Neuronal stem cell (in vitro differentiated cells): ENCODE measurements around the gene ZSWIM6.

Experiments used
- DNase-seq: peaks from one replicate; pipeline ENCODE4 v3.0.0-alpha.2; 2013; ENCODE audit warnings: low spot score
- H2AFZ ChIP-seq: one replicate; pipeline ENCODE4 v1.6.1; 2013; ENCODE audit warnings: mild to moderate bottlenecking, low read length, inconsistent platforms
- H2AK5ac ChIP-seq: 2 replicates; pipeline ENCODE4 v1.6.1; 2013; ENCODE audit warnings: low read depth, mild to moderate bottlenecking, inconsistent platforms, low read length, moderate library complexity, mixed read lengths
- H2BK120ac ChIP-seq: 2 replicates; pipeline ENCODE4 v1.6.1; 2013; ENCODE audit warnings: low read depth, mild to moderate bottlenecking, inconsistent platforms, low read length, moderate library complexity, mixed read lengths
- H2BK12ac ChIP-seq: one replicate; pipeline ENCODE4 v1.6.1; 2013; ENCODE audit warnings: low read length, inconsistent platforms
- H2BK15ac ChIP-seq: 2 replicates; pipeline ENCODE4 v1.6.1; 2013; ENCODE audit warnings: mild to moderate bottlenecking, low read length, inconsistent platforms, mixed read lengths
- H2BK5ac ChIP-seq: one replicate; pipeline ENCODE4 v1.6.1; 2013; ENCODE audit warnings: inconsistent platforms, mild to moderate bottlenecking, low read length, moderate library complexity
- H3K14ac ChIP-seq: one replicate; pipeline ENCODE4 v1.6.1; 2013; ENCODE audit warnings: low read length, inconsistent platforms
- H3K18ac ChIP-seq: 2 replicates; pipeline ENCODE4 v1.6.1; 2013; ENCODE audit warnings: low read length, inconsistent platforms
- H3K23ac ChIP-seq: 2 replicates; pipeline ENCODE4 v1.6.1; 2013; ENCODE audit warnings: low read depth, mild to moderate bottlenecking, mixed read lengths, low read length, inconsistent platforms; ENCODE audit not compliant: poor library complexity
- H3K27ac ChIP-seq: replicated peaks from 3 replicates; pipeline ENCODE4 v1.5.1; 2013; ENCODE audit warnings: low read length, inconsistent platforms
- H3K27me3 ChIP-seq, 3 experiments: 2 replicates each; pipeline ENCODE4 v1.6.1; 2013; ENCODE audit warnings: low read length in 3 of 3, mild to moderate bottlenecking in 2 of 3, inconsistent platforms in 1 of 3, low read depth in 1 of 3, mixed read lengths in 1 of 3, moderate library complexity in 1 of 3; ENCODE audit not compliant: control insufficient read depth in 3 of 3, insufficient read depth in 3 of 3
- H3K36me3 ChIP-seq, 2 donors: replicated peaks in 1 of 2; 2 replicates each; pipeline ENCODE4 v1.6.1; 2013; ENCODE audit warnings: low read length in 2 of 2; ENCODE audit not compliant: control insufficient read depth in 2 of 2, insufficient read depth in 2 of 2
- H3K4ac ChIP-seq: 2 replicates; pipeline ENCODE4 v1.6.1; 2013; ENCODE audit warnings: inconsistent platforms, mild to moderate bottlenecking, low read length, moderate library complexity
- H3K4me1 ChIP-seq, 2 donors: 1 replicate in 1 of 2; 2 replicates in 1 of 2; pipeline ENCODE4 v1.6.1; 2013; ENCODE audit warnings: low read length in 2 of 2, low read depth in 1 of 2; ENCODE audit not compliant: control insufficient read depth in 2 of 2, insufficient read depth in 1 of 2
- H3K4me2 ChIP-seq: one replicate; pipeline ENCODE4 v1.6.1; 2013; ENCODE audit warnings: mild to moderate bottlenecking, low read length, inconsistent platforms; ENCODE audit not compliant: insufficient read depth, poor library complexity, severe bottlenecking
- H3K4me3 ChIP-seq, 2 donors: 2 replicates each; pipeline ENCODE4 v1.5.1; 2013; ENCODE audit warnings: low read length in 2 of 2, mild to moderate bottlenecking in 2 of 2, inconsistent platforms in 1 of 2, moderate library complexity in 1 of 2
- H3K79me1 ChIP-seq: one replicate; pipeline ENCODE4 v1.6.1; 2013; ENCODE audit warnings: low read depth, mild to moderate bottlenecking, inconsistent platforms, low read length, moderate library complexity
- H3K9ac ChIP-seq: one replicate; pipeline ENCODE4 v1.6.1; 2013; ENCODE audit warnings: mild to moderate bottlenecking, low read depth, low read length, inconsistent platforms; ENCODE audit not compliant: poor library complexity
- H3K9me3 ChIP-seq, 2 donors: replicated peaks in 1 of 2; 2 replicates each; pipeline versions ENCODE3 to v1.6.1; 2013; ENCODE audit warnings: low read length in 2 of 2, mild to moderate bottlenecking in 2 of 2, inconsistent platforms in 1 of 2, low read depth in 1 of 2, mixed read lengths in 1 of 2, moderate library complexity in 1 of 2; ENCODE audit not compliant: control insufficient read depth in 2 of 2, insufficient read depth in 1 of 2
- H4K8ac ChIP-seq: one replicate; pipeline ENCODE4 v1.6.1; 2013; ENCODE audit warnings: low read depth, mild to moderate bottlenecking, inconsistent platforms, low read length, moderate library complexity
- H4K91ac ChIP-seq: one replicate; pipeline ENCODE4 v1.6.1; 2013; ENCODE audit warnings: low read length, low read depth, mild to moderate bottlenecking, inconsistent platforms; ENCODE audit not compliant: poor library complexity
- WGBS, 2 donors: extraction: QIAGEN DNeasy Blood & Tissue Kit; methylation state at CpG; one replicate each; pipeline ENCODE4 v1.1.7; 2013; ENCODE audit warnings: missing lambda C conversion rate in 2 of 2, mixed read lengths in 1 of 2; ENCODE audit not compliant: insufficient read length in 2 of 2, insufficient replicate concordance in 1 of 2; ENCODE audit errors: extremely low coverage in 2 of 2; 5-methylcytosine and 5-hydroxymethylcytosine counted together

ZSWIM6 gene

GRCh38 chr5:61407706-61408270 is 75.7 kb downstream of the ZSWIM6 start:
- Histone ChIP-seq H3K9me3 (peaks cover 0 to 3% of the 10 kb centered on the region in 2 donors), H3K18ac (no peak overlapping the region), H2BK5ac (no peak overlapping the region), H4K91ac (no peak overlapping the region), H2BK120ac (no peak overlapping the region), H3K4me2 (no peak overlapping the region), H3K36me3 (peaks cover 0 to 24% of the 10 kb centered on the region in 2 donors), H2AK5ac (no peak overlapping the region), H3K79me1 (no peaks in the 10 kb centered on the region), H3K9ac (no peak overlapping the region), H3K27ac (no peak overlapping the region), H4K8ac (no peak overlapping the region), H3K4ac (no peak overlapping the region), H2BK12ac (no peak overlapping the region), H2AFZ (no peak overlapping the region), H3K27me3 (no peaks in the 10 kb centered on the region), H3K4me3 (no peak overlapping the region), H3K4me1 (peaks cover 14 to 35% of the 10 kb centered on the region in 2 donors), H3K14ac (no peak overlapping the region), H3K23ac (no peak overlapping the region), H2BK15ac (no peak overlapping the region)
- no CpG with 5 or more reads among the region's 1 CpG for WGBS, 2 donors
- no peak for DNase-seq

GRCh38 chr5:61408476-61409168 is 76.6 kb downstream of the ZSWIM6 start:
- Histone ChIP-seq H3K4ac (no peak overlapping the region), H3K9ac (no peak overlapping the region), H2BK120ac (no peak overlapping the region), H3K36me3 (peaks cover 0 to 24% of the 10 kb centered on the region in 2 donors), H3K27me3 (no peaks in the 10 kb centered on the region), H3K18ac (no peak overlapping the region), H3K79me1 (no peaks in the 10 kb centered on the region), H3K23ac (no peak overlapping the region), H2AK5ac (no peak overlapping the region), H2BK5ac (no peak overlapping the region), H2BK15ac (no peak overlapping the region), H4K8ac (no peak overlapping the region), H3K9me3 (peaks cover 0 to 3% of the 10 kb centered on the region in 2 donors), H3K4me1 (peaks cover 14 to 27% of the 10 kb centered on the region in 2 donors), H2AFZ (no peak overlapping the region), H2BK12ac (no peak overlapping the region), H3K14ac (no peak overlapping the region), H3K27ac (peak overlapping the region; percentile 68), H3K4me2 (peak overlapping the region; percentile 47), H4K91ac (no peak overlapping the region), H3K4me3 (peak overlapping the region in 1 of 2 donors; percentile 66)
- WGBS, 2 donors, result no CpG with 5 or more reads among the region's 28 CpGs
- peak; percentile 91 for DNase-seq

DNA sequence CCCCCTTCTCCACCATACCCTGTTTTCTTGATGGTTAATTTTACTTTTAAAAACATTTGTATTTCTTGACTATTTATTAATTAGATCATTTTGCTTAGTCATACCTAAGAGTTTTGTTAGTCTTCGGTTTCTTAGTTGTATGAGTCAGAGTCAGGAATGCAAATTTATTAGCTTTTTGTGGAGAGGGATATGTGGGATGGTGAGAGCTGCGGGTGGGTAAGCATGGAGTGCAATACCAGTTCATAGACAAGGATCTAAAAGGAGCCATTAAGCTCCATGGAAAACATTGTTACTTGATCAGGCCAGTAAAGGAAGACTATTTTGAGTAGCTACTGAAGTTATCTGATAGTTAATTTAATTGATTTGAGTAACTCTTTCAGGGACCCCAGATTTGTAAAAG is 77.5 kb downstream of the ZSWIM6 start:
- Histone ChIP-seq H3K18ac (no peak overlapping the region), H2BK15ac (no peak overlapping the region), H3K4me2 (no peak overlapping the region), H2BK120ac (no peak overlapping the region), H4K91ac (no peak overlapping the region), H3K79me1 (no peaks in the 10 kb centered on the region), H3K14ac (no peak overlapping the region), H3K23ac (no peak overlapping the region), H2AFZ (no peak overlapping the region), H3K27ac (no peak overlapping the region), H2BK12ac (no peak overlapping the region), H3K27me3 (no peaks in the 10 kb centered on the region), H2BK5ac (no peak overlapping the region), H3K4ac (no peak overlapping the region), H3K9me3 (peaks cover 0 to 3% of the 10 kb centered on the region in 2 donors), H4K8ac (no peak overlapping the region), H3K36me3 (peaks cover 0 to 20% of the 10 kb centered on the region in 2 donors), H3K4me3 (no peak overlapping the region), H3K4me1 (peaks cover 15 to 24% of the 10 kb centered on the region in 2 donors), H3K9ac (no peak overlapping the region), H2AK5ac (no peak overlapping the region)
- no peak for DNase-seq
- no CpG with 5 or more reads among the region's 2 CpGs for WGBS, 2 donors

DNA sequence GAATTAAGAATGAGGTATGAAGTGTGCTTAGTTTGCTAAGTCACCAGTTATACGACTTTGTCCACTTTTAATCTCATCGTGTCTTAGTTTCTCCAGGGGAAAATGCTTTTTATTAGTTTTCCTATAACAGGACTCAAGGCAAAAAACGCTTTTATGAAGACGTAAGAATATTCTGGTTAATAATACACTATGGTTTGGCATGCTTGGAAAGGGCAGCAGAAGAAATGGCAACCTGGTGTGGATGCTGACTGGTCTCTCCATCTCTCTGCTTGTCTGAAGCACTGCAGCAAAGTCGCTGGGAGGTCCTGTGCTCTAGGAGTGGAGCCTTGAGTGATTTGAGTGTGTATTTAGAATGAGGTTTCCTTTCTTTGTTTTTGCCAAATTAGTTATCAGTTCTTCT is 78.8 kb downstream of the ZSWIM6 start:
- Histone ChIP-seq H3K27me3 (no peaks in the 10 kb centered on the region), H3K4ac (no peak overlapping the region), H2BK120ac (no peak overlapping the region), H3K27ac (no peak overlapping the region), H3K18ac (no peak overlapping the region), H4K8ac (no peak overlapping the region), H3K4me1 (peaks cover 18 to 27% of the 10 kb centered on the region in 2 donors), H2BK5ac (no peak overlapping the region), H2BK15ac (no peak overlapping the region), H2BK12ac (no peak overlapping the region), H3K4me2 (no peak overlapping the region), H3K9ac (no peak overlapping the region), H3K4me3 (no peak overlapping the region), H3K36me3 (peaks cover 0 to 18% of the 10 kb centered on the region in 2 donors), H3K14ac (no peak overlapping the region), H3K79me1 (no peaks in the 10 kb centered on the region), H2AK5ac (no peak overlapping the region), H3K23ac (no peak overlapping the region), H2AFZ (no peak overlapping the region), H4K91ac (no peak overlapping the region), H3K9me3 (peaks cover 0 to 3% of the 10 kb centered on the region in 2 donors)
- no CpG with 5 or more reads among the region's 5 CpGs for WGBS, 2 donors
- DNase-seq, result no peak
